ENCODE results near the gene GPATCH2.
"Not testable (repeated sequence)": the region's sequence is repeated elsewhere in the genome, so short reads cannot be mapped to it uniquely, and the experiment has no call there.

GPATCH2 gene

GRCh38 chr1:217433664-217434063 lies 197.2 kb downstream of the GPATCH2 start:
- no peak for DNase-seq

GRCh38 chr1:217432339-217432738 lies 198.6 kb downstream of the GPATCH2 start:
- no peak for DNase-seq

- no peak for DNase-seq
Observed at GRCh38 chr1:217431395-217431794, 199.5 kb downstream of the GPATCH2 start.

GRCh38 chr1:217425422-217425821 lies 205.5 kb downstream of the GPATCH2 start:
- no peak for DNase-seq

- no peak for DNase-seq
Observed at GRCh38 chr1:217419194-217419551, 211.7 kb downstream of the GPATCH2 start.

GRCh38 chr1:217418269-217419193 lies 212.4 kb downstream of the GPATCH2 start:
- DNase-seq, result no peak

- DNase-seq, result no peak
Observed at GRCh38 chr1:217417363-217417762, 213.5 kb downstream of the GPATCH2 start.

- DNase-seq, result no peak
Observed at GRCh38 chr1:217407534-217408001, 223.3 kb downstream of the GPATCH2 start.

GRCh38 chr1:217403026-217403720 lies 227.7 kb downstream of the GPATCH2 start:
- no peak for DNase-seq

GRCh38 chr1:217402301-217402700 lies 228.6 kb downstream of the GPATCH2 start:
- DNase-seq, result no peak

GRCh38 chr1:217393896-217394295 lies 237.0 kb downstream of the GPATCH2 start:
- DNase-seq, result peak in 1 of 2 donors; percentile 20

GRCh38 chr1:217392441-217392840 lies 238.4 kb downstream of the GPATCH2 start:
- no peak for DNase-seq

GRCh38 chr1:217389895-217390294 lies 241.0 kb downstream of the GPATCH2 start:
- DNase-seq, result no peak

GRCh38 chr1:217388522-217389065 lies 242.3 kb downstream of the GPATCH2 start:
- DNase-seq, result no peak

GRCh38 chr1:217381773-217382172 lies 249.1 kb downstream of the GPATCH2 start:
- DNase-seq, result not testable (repeated sequence)

- not testable (repeated sequence) for DNase-seq
Observed at GRCh38 chr1:217379804-217380203, 251.1 kb downstream of the GPATCH2 start.

- no peak for DNase-seq
Observed at GRCh38 chr1:217379336-217379735, 251.6 kb downstream of the GPATCH2 start.

All from hippocampal formation (tissue), 2 donors.